ENCODE measurements around the gene FGD5.

Gene FGD5

GRCh38 chr3:14837186-14837877 is 18.6 kb downstream of the FGD5 start:
- TF ChIP-seq CTCF (IDR thresholded peaks at IDR 0.05) = no peak

GRCh38 chr3:14837878-14838258 is 19.1 kb downstream of the FGD5 start:
- no peak for TF ChIP-seq CTCF (IDR thresholded peaks at IDR 0.05)

- no peak for TF ChIP-seq CTCF (IDR thresholded peaks at IDR 0.05)
Observed at GRCh38 chr3:14839236-14839635, 20.5 kb downstream of the FGD5 start.

GRCh38 chr3:14841836-14842235 is 23.1 kb downstream of the FGD5 start:
- TF ChIP-seq CTCF (IDR thresholded peaks at IDR 0.05) = no peak

- TF ChIP-seq CTCF (IDR thresholded peaks at IDR 0.05) = no peak
Observed at GRCh38 chr3:14842277-14842676, 23.5 kb downstream of the FGD5 start.

- TF ChIP-seq CTCF (IDR thresholded peaks at IDR 0.05) = no peak
Observed at GRCh38 chr3:14843321-14843720, 24.6 kb downstream of the FGD5 start.

- no peak for TF ChIP-seq CTCF (IDR thresholded peaks at IDR 0.05)
Observed at GRCh38 chr3:14844386-14845170, 25.8 kb downstream of the FGD5 start.

Measured in LNCAP (cell line).